Stimulated activated CD4-positive, alpha-beta T cell treated with anti-CD3 and anti-CD28 coated beads, Interleukin-2, amount 100 ng/mL, for 48 hours (primary cell): ENCODE data around the gene SHMT1.

Source experiments
- DNase-seq, 2 donors: peaks; one replicate each; pipeline ENCODE4 v3.0.0-alpha.2; 2020

SHMT1 gene

DNA sequence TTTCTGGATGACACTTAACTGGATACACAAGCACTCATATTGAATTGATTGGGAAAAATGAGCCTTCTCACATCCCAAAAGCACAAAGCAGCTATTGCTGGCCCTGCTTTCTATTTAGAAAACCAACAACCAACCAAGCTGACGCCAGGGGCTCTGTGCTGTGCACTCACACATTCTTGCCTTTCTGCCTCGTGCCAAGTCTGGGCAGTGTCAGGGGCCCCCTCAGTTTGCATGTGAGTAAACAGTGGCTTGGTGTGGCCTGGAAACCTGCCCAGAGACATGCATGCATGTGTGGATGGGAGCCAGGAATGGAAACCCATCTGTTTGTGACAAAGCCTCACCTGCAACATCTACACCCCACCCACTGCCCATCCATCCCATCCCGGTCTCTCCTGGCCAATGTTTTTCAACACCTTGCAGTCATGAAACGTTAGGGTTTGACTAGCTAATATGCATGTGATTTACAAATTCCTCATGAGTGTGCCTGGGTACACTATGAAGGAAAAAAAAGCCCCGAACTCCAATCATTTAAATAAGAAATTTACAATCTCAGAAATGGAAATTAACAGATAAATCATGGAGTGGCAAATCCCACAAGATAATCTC, 82.5 kb downstream of the SHMT1 start:
- DNase-seq = no peak

DNA sequence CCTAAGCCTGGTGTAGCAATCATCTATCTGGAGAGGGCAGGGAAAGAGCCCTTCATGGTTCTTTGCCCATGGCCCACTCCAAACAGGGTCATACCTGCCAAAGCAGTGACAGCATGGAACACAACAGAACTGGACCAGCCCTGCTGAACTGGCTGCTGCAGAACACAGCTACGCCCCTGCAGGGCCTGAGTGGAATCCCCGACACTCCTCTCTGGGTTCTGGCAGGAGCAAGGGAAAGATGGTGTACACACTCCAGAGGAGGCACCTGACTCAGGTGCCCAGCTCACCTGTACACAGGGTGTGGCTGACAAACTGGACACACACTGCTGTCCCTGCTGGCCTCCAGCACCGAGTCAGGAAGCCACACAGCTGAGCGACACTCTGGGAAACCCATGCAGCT, 83.1 kb downstream of the SHMT1 start:
- no peak for DNase-seq

DNA sequence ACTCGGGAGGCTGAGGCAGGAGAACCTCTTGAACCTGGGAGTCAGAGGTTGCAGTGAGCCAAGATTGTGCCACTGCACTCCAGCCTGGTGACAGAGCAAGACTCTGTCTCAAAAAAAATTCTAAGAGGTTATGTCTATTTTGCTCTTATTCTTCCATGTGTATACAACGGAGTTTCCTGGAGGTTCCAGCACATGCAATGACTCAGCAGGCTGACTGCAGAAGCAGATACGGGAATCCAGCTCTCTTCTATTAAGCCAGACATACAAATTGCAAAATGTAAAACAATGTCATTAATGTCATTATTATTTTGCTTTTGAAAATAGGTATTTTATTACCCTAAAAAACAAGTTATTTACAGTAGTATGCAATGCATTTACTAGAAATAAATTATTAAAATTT, 84.5 kb downstream of the SHMT1 start:
- no peak for DNase-seq
